ENCODE results near the gene RFWD3.

The RFWD3 gene

GRCh38 chr16:74578433-74578832, 88.2 kb downstream of the RFWD3 start:
- no peak for DNase-seq (ENCODE audit: low read depth)

- DNase-seq (ENCODE audit: low read depth) = no peak
Measured at GRCh38 chr16:74577882-74578366, 88.8 kb downstream of the RFWD3 start.

GRCh38 chr16:74575807-74576643, 90.7 kb downstream of the RFWD3 start:
- DNase-seq (ENCODE audit: low read depth) = no peak

- no peak for DNase-seq (ENCODE audit: low read depth)
Measured at GRCh38 chr16:74575175-74575806, 91.4 kb downstream of the RFWD3 start.

- DNase-seq (ENCODE audit: low read depth) = no peak
Measured at GRCh38 chr16:74574146-74574545, 92.5 kb downstream of the RFWD3 start.

GRCh38 chr16:74573622-74574021, 93.1 kb downstream of the RFWD3 start:
- no peak for DNase-seq (ENCODE audit: low read depth)
